Kidney epithelial cell (primary cell): ENCODE data around the gene COMMD7. TPM values are rescaled to one million over a fixed set of nuclear protein-coding genes. Genes with fewer than 3 reads are reported as not detected.

Source experiments
- DNase-seq: peaks from one replicate; pipeline ENCODE4 v3.0.0-alpha.2; 2010; ENCODE audit warnings: low read depth
- H3K27me3 ChIP-seq: 2 replicates; pipeline ENCODE4 v1.6.0; 2011; ENCODE audit warnings: low read length; ENCODE audit not compliant: control insufficient read depth, insufficient read depth
- H3K36me3 ChIP-seq: 2 replicates; pipeline ENCODE4 v1.5.1; 2011; ENCODE audit warnings: low read length; ENCODE audit not compliant: control insufficient read depth, insufficient read depth
- H3K4me3 ChIP-seq: 2 replicates; pipeline ENCODE4 v1.5.1; 2011; ENCODE audit warnings: low read depth, mild to moderate bottlenecking, control low read depth, low read length
- total RNA-seq: library from RNA; depleted of rRNA; stranded (reverse); fragments of >200 nt; gene quantifications from 2 replicates; pipeline ENCODE4 v1.2.3, GENCODE V29; 2015
- TF ChIP-seq, protein P1 (sequence below): IDR thresholded peaks from 2 replicates; pipeline ENCODE4 v1.5.1; 2011; ENCODE audit warnings: mild to moderate bottlenecking, moderate library complexity, low read length, control low read depth, inconsistent platforms; ENCODE audit not compliant: insufficient read depth, poor library complexity, severe bottlenecking

The COMMD7 gene
- total RNA-seq, 1 donor from 2014 or later: 52.1 TPM

- TF ChIP-seq, protein P1, sequence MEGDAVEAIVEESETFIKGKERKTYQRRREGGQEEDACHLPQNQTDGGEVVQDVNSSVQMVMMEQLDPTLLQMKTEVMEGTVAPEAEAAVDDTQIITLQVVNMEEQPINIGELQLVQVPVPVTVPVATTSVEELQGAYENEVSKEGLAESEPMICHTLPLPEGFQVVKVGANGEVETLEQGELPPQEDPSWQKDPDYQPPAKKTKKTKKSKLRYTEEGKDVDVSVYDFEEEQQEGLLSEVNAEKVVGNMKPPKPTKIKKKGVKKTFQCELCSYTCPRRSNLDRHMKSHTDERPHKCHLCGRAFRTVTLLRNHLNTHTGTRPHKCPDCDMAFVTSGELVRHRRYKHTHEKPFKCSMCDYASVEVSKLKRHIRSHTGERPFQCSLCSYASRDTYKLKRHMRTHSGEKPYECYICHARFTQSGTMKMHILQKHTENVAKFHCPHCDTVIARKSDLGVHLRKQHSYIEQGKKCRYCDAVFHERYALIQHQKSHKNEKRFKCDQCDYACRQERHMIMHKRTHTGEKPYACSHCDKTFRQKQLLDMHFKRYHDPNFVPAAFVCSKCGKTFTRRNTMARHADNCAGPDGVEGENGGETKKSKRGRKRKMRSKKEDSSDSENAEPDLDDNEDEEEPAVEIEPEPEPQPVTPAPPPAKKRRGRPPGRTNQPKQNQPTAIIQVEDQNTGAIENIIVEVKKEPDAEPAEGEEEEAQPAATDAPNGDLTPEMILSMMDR: peak; percentile 90
- Histone ChIP-seq H3K4me3 (no peak overlapping the region), H3K36me3 (no peaks in the 10 kb centered on the region), H3K27me3 (no peaks in the 10 kb centered on the region)
- peak; percentile 32 for DNase-seq
Measured at GRCh38 chr20:32674362-32674789, 68.9 kb downstream of the COMMD7 start.

- Histone ChIP-seq H3K27me3 (no peaks in the 10 kb centered on the region), H3K4me3 (no peak overlapping the region), H3K36me3 (no peaks in the 10 kb centered on the region)
- TF ChIP-seq, protein P1: no peak
- DNase-seq: no peak
Measured at GRCh38 chr20:32672982-32673851, 70.0 kb downstream of the COMMD7 start.

GRCh38 chr20:32672394-32672981, 70.8 kb downstream of the COMMD7 start:
- Histone ChIP-seq H3K27me3 (no peaks in the 10 kb centered on the region), H3K4me3 (no peak overlapping the region), H3K36me3 (no peaks in the 10 kb centered on the region)
- DNase-seq: no peak
- TF ChIP-seq, protein P1: no peak

DNA sequence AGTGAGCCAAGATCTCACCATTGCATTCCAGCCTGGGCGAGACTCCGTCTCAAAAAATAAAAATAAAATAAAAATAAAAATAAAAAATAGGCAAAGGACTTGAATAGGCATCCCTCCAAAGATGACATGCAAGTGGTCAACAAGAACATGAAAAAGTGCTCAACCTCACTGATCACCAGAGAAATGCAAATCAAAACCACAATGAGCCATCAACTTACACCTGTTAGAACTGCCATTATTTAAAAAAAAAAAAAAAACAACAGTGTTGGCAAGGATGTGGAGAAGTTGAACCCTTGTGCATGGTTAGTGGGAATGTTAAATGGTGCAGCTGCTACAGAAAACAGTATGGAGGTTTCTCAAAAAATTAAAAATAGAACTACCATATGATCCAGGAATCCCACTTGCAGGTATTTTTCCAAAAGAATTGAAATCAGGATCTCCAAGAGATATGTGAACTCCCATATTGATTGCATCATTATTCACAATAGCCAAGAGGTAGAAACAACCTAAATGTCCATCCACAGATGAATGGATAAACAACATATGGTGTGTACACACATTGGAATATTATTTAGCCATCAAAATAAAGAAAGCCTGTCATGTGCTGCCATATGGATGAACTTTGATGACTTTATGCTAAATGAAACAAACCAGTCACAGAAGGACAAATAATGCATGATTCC, 72.4 kb downstream of the COMMD7 start:
- no peak overlapping the region for H3K4me3 ChIP-seq
- no peak for DNase-seq
- no peaks in the 10 kb centered on the region for H3K36me3 ChIP-seq
- TF ChIP-seq, protein P1: no peak
- no peaks in the 10 kb centered on the region for H3K27me3 ChIP-seq

DNA sequence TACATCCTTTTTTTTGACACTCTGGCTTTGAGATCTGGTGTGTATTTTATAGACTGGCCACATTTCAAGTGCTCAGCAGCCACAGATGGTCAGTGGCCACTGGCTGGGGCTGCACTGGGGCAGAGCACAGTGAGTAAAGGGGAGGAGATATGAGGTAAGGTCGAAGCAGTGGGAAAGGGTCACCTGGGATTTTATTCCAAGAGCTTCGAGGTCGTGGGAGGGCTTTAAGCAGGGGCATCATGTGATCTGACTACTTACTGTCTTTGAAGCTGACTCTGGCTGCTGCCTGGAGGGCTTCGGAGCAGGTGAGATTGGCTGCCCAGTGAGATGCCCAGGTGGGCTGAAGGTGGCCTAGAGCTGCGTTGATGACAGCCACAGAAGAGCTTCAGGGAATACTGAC, 76.2 kb downstream of the COMMD7 start:
- H3K36me3 ChIP-seq: no peaks in the 10 kb centered on the region
- TF ChIP-seq, protein P1: no peak
- no peaks in the 10 kb centered on the region for H3K27me3 ChIP-seq
- H3K4me3 ChIP-seq: no peak overlapping the region
- DNase-seq: no peak
